Prostate gland (tissue), 2 donors: ENCODE results near the gene EEF1A2.

ENCODE experiments used
- CTCF ChIP-seq, 4 experiments: fragments of 200-600 bp in 2 of 4; fragments of 450-650 bp in 2 of 4; sonication (generic) in 2 of 4; IDR thresholded peaks; 1 replicate in 3 of 4; 2 replicates in 1 of 4; pipeline ENCODE4 v1.5.1; 2016 to 2019; ENCODE audit warnings: antibody characterized with exemption in 4 of 4, mild to moderate bottlenecking in 2 of 4, moderate library complexity in 2 of 4
- POLR2A ChIP-seq: fragments of 450-650 bp; IDR thresholded peaks from one replicate; pipeline ENCODE4 v1.6.1; 2016; ENCODE audit warnings: antibody characterized with exemption, mild to moderate bottlenecking

- TF ChIP-seq POLR2A = no peak
- no peak for TF ChIP-seq CTCF (IDR thresholded peaks at IDR 0.05)
Observed at GRCh38 chr20:63500151-63500901, 1.4 kb upstream of the EEF1A2 start.
